ENCODE data around the gene CTDSP2. TPM values are rescaled to one million over a fixed set of nuclear protein-coding genes. Genes with fewer than 3 reads are reported as not detected.

CTDSP2 gene
- polyA plus RNA-seq, 2 of the 4 experiments (the other 2 are of a cell fraction), result 31.3 to 87.7 TPM

DNA sequence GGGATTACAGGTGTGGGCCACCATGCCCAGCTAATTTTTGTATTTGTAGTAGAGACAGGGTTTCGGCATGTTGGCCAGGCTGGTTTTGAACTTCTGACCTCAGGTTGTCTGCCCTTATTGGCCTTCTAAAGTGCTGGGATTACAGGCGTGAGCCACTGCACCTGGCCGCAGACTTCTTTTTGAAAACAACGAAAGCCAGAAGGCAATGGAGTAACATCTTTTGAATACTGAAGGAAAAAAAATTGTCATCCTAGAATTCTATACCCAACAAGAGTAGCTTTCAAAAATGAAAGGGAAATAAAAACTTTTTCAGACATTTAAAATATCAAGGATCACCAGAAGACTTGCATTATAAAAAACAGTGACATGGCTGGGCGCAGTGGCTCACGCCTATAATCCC lies 38.7 kb upstream of the CTDSP2 start:
- no peak for FAIRE-seq
- POLR2A ChIA-PET, result no interaction called here
- Histone ChIP-seq H3K27ac (no peak overlapping the region), H3K4me2 (no peak overlapping the region), H3K4me1 (peaks cover 30% of the 10 kb centered on the region), H3K9me3 (peaks cover 6% of the 10 kb centered on the region; the same call in 2 of the 3 replicates), H3K4me3 (no peak overlapping the region)
- CTCF ChIA-PET, result interaction anchor here (1.2 kb wide), 1 partner anchor 18 kb away, joined by 4 read pairs; no protein-coding TSS in a partner anchor
- 87% methylated on average over 6 of the region's 6 CpGs for WGBS (ENCODE audit: missing lambda C conversion rate)
- no peak for ATAC-seq
- DNase-seq (ENCODE audit: low read depth in 1 of 2, low spot score in 1 of 2), result no peak
- TF ChIP-seq TP53 (CRISPR knock-in tag; IDR thresholded peaks at IDR 0.05), result no peak

DNA sequence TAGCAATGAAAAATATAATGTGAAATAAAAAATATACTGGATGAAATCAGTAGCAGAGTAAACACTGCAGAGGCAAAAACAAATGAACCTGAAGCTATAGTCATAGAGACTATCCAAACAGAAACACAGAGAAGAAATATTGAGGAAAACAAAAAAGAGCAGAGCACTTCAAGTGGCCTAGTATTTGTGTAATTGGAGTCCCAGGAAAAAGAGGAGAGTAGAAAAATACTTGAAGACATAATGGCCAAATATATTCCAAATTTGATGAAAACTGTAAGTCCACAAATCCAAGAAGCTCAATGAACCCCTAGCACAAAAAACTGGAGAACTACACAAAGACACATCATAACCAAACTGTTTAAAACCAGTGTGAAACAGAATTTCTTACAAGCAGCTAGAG lies 37.2 kb upstream of the CTDSP2 start:
- peaks cover 15% of the 10 kb centered on the region for H3K4me1 ChIP-seq
- H3K9me3 ChIP-seq, result peaks cover 6% of the 10 kb centered on the region; the same call in 2 of the 3 replicates
- H3K4me3 ChIP-seq, result no peak overlapping the region
- ChIA-PET CTCF (interaction anchor here (0.6 to 1.4 kb wide), 2 partner anchors 13 to 111 kb away, joined by 3 to 4 read pairs; no protein-coding TSS in a partner anchor), POLR2A (no interaction called here)
- ATAC-seq, result no peak
- no peak for DNase-seq (ENCODE audit: low read depth in 1 of 2, low spot score in 1 of 2)
- FAIRE-seq, result no peak
- no peak overlapping the region for H3K27ac ChIP-seq
- H3K4me2 ChIP-seq, result no peak overlapping the region
- TF ChIP-seq MAFK (IDR thresholded peaks at IDR 0.05; ENCODE audit: partially characterized antibody) (no peak), RARB (CRISPR knock-in tag; IDR thresholded peaks at IDR 0.05) (no peak), HDAC2 (IDR thresholded peaks at IDR 0.05) (no peak), PHF8 (IDR thresholded peaks at IDR 0.05; ENCODE audit: borderline replicate concordance, low read depth) (no peak), POLR2AphosphoS2 (conservative IDR thresholded peaks at IDR 0.05; ENCODE audit: low read length) (no peak), SMC3 (IDR thresholded peaks at IDR 0.05) (no peak), ZNF302 (CRISPR knock-in tag; IDR thresholded peaks at IDR 0.05) (no peak), ELK1 (IDR thresholded peaks at IDR 0.05; ENCODE audit: low read depth, low read length) (no peak), JUN (IDR thresholded peaks at IDR 0.05) (no peak)
- TF ChIP-seq, protein P1, sequence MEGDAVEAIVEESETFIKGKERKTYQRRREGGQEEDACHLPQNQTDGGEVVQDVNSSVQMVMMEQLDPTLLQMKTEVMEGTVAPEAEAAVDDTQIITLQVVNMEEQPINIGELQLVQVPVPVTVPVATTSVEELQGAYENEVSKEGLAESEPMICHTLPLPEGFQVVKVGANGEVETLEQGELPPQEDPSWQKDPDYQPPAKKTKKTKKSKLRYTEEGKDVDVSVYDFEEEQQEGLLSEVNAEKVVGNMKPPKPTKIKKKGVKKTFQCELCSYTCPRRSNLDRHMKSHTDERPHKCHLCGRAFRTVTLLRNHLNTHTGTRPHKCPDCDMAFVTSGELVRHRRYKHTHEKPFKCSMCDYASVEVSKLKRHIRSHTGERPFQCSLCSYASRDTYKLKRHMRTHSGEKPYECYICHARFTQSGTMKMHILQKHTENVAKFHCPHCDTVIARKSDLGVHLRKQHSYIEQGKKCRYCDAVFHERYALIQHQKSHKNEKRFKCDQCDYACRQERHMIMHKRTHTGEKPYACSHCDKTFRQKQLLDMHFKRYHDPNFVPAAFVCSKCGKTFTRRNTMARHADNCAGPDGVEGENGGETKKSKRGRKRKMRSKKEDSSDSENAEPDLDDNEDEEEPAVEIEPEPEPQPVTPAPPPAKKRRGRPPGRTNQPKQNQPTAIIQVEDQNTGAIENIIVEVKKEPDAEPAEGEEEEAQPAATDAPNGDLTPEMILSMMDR (IDR thresholded peaks at IDR 0.05), result no peak
- TF ChIP-seq, protein P2, sequence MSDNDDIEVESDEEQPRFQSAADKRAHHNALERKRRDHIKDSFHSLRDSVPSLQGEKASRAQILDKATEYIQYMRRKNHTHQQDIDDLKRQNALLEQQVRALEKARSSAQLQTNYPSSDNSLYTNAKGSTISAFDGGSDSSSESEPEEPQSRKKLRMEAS (IDR thresholded peaks at IDR 0.05), result no peak
- TF ChIP-seq, protein P3, sequence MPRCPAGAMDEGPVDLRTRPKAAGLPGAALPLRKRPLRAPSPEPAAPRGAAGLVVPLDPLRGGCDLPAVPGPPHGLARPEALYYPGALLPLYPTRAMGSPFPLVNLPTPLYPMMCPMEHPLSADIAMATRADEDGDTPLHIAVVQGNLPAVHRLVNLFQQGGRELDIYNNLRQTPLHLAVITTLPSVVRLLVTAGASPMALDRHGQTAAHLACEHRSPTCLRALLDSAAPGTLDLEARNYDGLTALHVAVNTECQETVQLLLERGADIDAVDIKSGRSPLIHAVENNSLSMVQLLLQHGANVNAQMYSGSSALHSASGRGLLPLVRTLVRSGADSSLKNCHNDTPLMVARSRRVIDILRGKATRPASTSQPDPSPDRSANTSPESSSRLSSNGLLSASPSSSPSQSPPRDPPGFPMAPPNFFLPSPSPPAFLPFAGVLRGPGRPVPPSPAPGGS (IDR thresholded peaks at IDR 0.05), result no peak

GRCh38 chr12:57883057-57883456 lies 36.5 kb upstream of the CTDSP2 start:
- ATAC-seq, result peak in 1 of 2 experiments; percentile 17; a peak in 1 of 6 replicates
- H3K27ac ChIP-seq, result no peak overlapping the region
- H3K4me2 ChIP-seq, result no peak overlapping the region
- ChIA-PET POLR2A (interaction anchor here (2.3 kb wide), 1 partner anchor 18 kb away, joined by 11 read pairs; no protein-coding TSS in a partner anchor), CTCF (interaction anchor here (2.0 kb wide), 1 partner anchor 13 kb away, joined by 11 read pairs; no protein-coding TSS in a partner anchor)
- FAIRE-seq, result no peak
- H3K4me1 ChIP-seq, result peaks cover 9% of the 10 kb centered on the region; the same call in 2 of the 3 replicates
- no peak for DNase-seq (ENCODE audit: low read depth in 1 of 2, low spot score in 1 of 2)
- WGBS (ENCODE audit: missing lambda C conversion rate), result 45% methylated on average over 1 of the region's 1 CpG
- H3K4me3 ChIP-seq, result no peak overlapping the region
- H3K9me3 ChIP-seq, result peaks cover 6% of the 10 kb centered on the region; the same call in 2 of the 3 replicates
- TF ChIP-seq, protein P4, sequence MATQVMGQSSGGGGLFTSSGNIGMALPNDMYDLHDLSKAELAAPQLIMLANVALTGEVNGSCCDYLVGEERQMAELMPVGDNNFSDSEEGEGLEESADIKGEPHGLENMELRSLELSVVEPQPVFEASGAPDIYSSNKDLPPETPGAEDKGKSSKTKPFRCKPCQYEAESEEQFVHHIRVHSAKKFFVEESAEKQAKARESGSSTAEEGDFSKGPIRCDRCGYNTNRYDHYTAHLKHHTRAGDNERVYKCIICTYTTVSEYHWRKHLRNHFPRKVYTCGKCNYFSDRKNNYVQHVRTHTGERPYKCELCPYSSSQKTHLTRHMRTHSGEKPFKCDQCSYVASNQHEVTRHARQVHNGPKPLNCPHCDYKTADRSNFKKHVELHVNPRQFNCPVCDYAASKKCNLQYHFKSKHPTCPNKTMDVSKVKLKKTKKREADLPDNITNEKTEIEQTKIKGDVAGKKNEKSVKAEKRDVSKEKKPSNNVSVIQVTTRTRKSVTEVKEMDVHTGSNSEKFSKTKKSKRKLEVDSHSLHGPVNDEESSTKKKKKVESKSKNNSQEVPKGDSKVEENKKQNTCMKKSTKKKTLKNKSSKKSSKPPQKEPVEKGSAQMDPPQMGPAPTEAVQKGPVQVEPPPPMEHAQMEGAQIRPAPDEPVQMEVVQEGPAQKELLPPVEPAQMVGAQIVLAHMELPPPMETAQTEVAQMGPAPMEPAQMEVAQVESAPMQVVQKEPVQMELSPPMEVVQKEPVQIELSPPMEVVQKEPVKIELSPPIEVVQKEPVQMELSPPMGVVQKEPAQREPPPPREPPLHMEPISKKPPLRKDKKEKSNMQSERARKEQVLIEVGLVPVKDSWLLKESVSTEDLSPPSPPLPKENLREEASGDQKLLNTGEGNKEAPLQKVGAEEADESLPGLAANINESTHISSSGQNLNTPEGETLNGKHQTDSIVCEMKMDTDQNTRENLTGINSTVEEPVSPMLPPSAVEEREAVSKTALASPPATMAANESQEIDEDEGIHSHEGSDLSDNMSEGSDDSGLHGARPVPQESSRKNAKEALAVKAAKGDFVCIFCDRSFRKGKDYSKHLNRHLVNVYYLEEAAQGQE (IDR thresholded peaks at IDR 0.05), result no peak
- no peak for TF ChIP-seq NPAS2 (CRISPR knock-in tag; IDR thresholded peaks at IDR 0.05; ENCODE audit: borderline replicate concordance)
- no peak for TF ChIP-seq HES2 (IDR thresholded peaks at IDR 0.05)
- TF ChIP-seq MAFK (IDR thresholded peaks at IDR 0.05; ENCODE audit: partially characterized antibody), result no peak
- no peak for TF ChIP-seq EHMT2 (IDR thresholded peaks at IDR 0.05; ENCODE audit: low read depth)
- no peak for TF ChIP-seq HOXA7 (CRISPR knock-in tag; IDR thresholded peaks at IDR 0.05)
- no peak for TF ChIP-seq CBX2 (IDR thresholded peaks at IDR 0.05; ENCODE audit: borderline replicate concordance, low read depth)
- no peak for TF ChIP-seq EHF (CRISPR knock-in tag; IDR thresholded peaks at IDR 0.05)
- TF ChIP-seq CEBPB (IDR thresholded peaks at IDR 0.05), result no peak
- TF ChIP-seq, protein P3 (IDR thresholded peaks at IDR 0.05), result no peak
- TF ChIP-seq FOSL2 (IDR thresholded peaks at IDR 0.05), result no peak
- no peak for TF ChIP-seq FOSL2 (CRISPR knock-in tag; IDR thresholded peaks at IDR 0.05)
